IPS-18a (cell line): ENCODE results near the gene HOXC4.
"Not testable (repeated sequence)": the region's sequence is repeated elsewhere in the genome, so short reads cannot be mapped to it uniquely, and the experiment has no call there.

Experiments
- H3K27ac ChIP-seq: one replicate; pipeline ENCODE4 v1.5.1; 2013; ENCODE audit warnings: low read length
- H3K27me3 ChIP-seq: one replicate; pipeline ENCODE4 v1.6.1; 2013; ENCODE audit warnings: mild to moderate bottlenecking, low read length; ENCODE audit not compliant: control insufficient read depth, insufficient read depth
- H3K36me3 ChIP-seq: one replicate; pipeline ENCODE4 v1.6.1; 2013; ENCODE audit warnings: low read depth, low read length; ENCODE audit not compliant: control insufficient read depth
- H3K4me1 ChIP-seq: one replicate; pipeline ENCODE4 v1.6.1; 2013; ENCODE audit warnings: low read depth, low read length; ENCODE audit not compliant: control insufficient read depth
- H3K4me3 ChIP-seq: one replicate; pipeline ENCODE4 v1.5.1; 2013; ENCODE audit warnings: low read length
- H3K9ac ChIP-seq: one replicate; pipeline ENCODE4 v1.6.1; 2013; ENCODE audit warnings: mild to moderate bottlenecking, low read length, moderate library complexity
- H3K9me3 ChIP-seq: one replicate; pipeline ENCODE4 v1.6.1; 2013; ENCODE audit warnings: low read depth, low read length; ENCODE audit not compliant: control insufficient read depth

HOXC4 gene

DNA sequence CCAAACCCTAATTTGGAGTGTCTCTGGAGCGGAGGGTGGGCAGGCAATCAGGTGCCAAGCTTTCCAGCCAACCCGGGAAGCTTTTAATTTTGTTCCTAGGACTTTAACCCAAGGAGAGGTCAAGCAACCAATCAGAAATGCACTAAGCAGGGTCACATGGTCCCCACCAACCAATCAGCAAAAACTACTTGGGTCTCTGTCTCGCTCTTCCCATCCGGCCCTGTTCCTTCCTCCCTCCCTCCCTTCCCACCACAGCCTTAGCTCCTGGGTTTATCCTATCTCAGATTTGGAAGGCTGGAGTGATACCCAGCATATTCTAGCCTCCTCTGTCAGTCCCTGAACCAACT lies 13.5 kb upstream of the HOXC4 start:
- Histone ChIP-seq H3K9ac (no peak overlapping the region), H3K27me3 (peaks cover 100% of the 10 kb centered on the region), H3K4me3 (no peak overlapping the region), H3K27ac (no peak overlapping the region), H3K4me1 (no peaks in the 10 kb centered on the region), H3K36me3 (no peaks in the 10 kb centered on the region), H3K9me3 (no peaks in the 10 kb centered on the region)

- Histone ChIP-seq H3K4me3 (no peak overlapping the region), H3K36me3 (no peaks in the 10 kb centered on the region), H3K27me3 (peaks cover 100% of the 10 kb centered on the region), H3K9ac (no peak overlapping the region), H3K27ac (no peak overlapping the region), H3K4me1 (no peaks in the 10 kb centered on the region), H3K9me3 (no peaks in the 10 kb centered on the region)
Measured at GRCh38 chr12:54040648-54041047, 13.0 kb upstream of the HOXC4 start.

DNA sequence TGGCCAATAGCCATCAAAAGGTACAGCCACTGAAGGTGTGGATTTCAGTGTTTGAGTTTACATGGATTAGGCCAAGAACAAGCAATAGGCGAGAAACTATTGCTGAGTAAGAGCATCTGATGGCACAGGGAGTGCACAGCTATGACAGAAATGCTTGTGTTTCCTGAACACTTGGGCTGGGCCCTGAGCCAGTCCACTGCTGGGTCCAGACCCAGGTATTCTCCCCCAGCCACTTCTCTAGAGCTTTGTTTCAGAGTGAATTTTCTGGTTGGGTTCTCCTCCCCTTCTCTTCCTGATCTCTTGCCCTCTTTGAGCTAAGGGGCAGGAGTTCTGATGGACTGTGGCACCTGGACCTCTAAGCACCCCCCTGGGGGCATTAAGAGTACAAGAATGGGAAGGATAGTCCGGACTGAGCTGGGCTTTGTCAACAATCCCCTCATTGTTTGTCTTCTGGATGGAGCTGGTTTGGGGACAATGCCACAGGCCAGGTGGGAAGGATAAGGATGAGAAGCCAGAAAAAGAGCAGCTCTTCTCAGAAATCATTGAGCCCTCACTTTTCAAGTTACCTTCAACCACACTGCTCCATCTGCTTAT lies 12.4 kb upstream of the HOXC4 start:
- Histone ChIP-seq H3K27me3 (peaks cover 100% of the 10 kb centered on the region), H3K9me3 (no peaks in the 10 kb centered on the region), H3K4me1 (no peaks in the 10 kb centered on the region), H3K36me3 (no peaks in the 10 kb centered on the region), H3K27ac (no peak overlapping the region), H3K4me3 (no peak overlapping the region), H3K9ac (no peak overlapping the region)

GRCh38 chr12:54042033-54042432 lies 11.6 kb upstream of the HOXC4 start:
- H3K9ac ChIP-seq, H3K9me3 ChIP-seq, H3K4me3 ChIP-seq, H3K27ac ChIP-seq, H3K36me3 ChIP-seq, H3K4me1 ChIP-seq: not testable (repeated sequence)
- peaks cover 100% of the 10 kb centered on the region for H3K27me3 ChIP-seq

GRCh38 chr12:54042970-54043853 lies 10.4 kb upstream of the HOXC4 start:
- Histone ChIP-seq H3K27ac (no peak overlapping the region), H3K4me1 (no peaks in the 10 kb centered on the region), H3K4me3 (no peak overlapping the region), H3K9ac (no peak overlapping the region), H3K9me3 (no peaks in the 10 kb centered on the region), H3K36me3 (no peaks in the 10 kb centered on the region), H3K27me3 (peaks cover 100% of the 10 kb centered on the region)

- no peaks in the 10 kb centered on the region for H3K36me3 ChIP-seq
- no peaks in the 10 kb centered on the region for H3K9me3 ChIP-seq
- no peaks in the 10 kb centered on the region for H3K4me1 ChIP-seq
- no peak overlapping the region for H3K4me3 ChIP-seq
- H3K27ac ChIP-seq: no peak overlapping the region
- H3K27me3 ChIP-seq: peaks cover 100% of the 10 kb centered on the region
- no peak overlapping the region for H3K9ac ChIP-seq
Measured at GRCh38 chr12:54044425-54045103, 9.1 kb upstream of the HOXC4 start.

DNA sequence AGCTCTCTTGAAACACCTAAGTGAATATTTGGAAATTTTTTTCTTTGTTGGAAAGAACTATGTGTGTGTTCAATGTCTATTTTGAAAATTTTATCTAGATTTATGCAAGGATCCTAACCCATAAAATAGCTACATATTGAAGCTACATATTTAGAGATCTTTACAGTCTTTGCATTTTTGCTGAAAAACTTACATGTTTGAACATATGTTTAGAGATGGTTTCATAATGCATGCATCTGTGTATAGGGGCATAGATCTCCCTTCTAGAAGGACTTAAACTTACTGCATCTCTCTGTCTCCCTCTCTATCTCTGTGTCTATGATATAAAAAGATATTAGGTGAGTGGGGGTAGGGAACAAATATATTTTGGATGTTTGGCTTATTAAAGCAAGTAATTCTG lies 8.2 kb upstream of the HOXC4 start:
- Histone ChIP-seq H3K4me1 (no peaks in the 10 kb centered on the region), H3K27ac (no peak overlapping the region), H3K36me3 (no peaks in the 10 kb centered on the region), H3K9ac (no peak overlapping the region), H3K27me3 (peaks cover 100% of the 10 kb centered on the region), H3K9me3 (no peaks in the 10 kb centered on the region), H3K4me3 (no peak overlapping the region)

DNA sequence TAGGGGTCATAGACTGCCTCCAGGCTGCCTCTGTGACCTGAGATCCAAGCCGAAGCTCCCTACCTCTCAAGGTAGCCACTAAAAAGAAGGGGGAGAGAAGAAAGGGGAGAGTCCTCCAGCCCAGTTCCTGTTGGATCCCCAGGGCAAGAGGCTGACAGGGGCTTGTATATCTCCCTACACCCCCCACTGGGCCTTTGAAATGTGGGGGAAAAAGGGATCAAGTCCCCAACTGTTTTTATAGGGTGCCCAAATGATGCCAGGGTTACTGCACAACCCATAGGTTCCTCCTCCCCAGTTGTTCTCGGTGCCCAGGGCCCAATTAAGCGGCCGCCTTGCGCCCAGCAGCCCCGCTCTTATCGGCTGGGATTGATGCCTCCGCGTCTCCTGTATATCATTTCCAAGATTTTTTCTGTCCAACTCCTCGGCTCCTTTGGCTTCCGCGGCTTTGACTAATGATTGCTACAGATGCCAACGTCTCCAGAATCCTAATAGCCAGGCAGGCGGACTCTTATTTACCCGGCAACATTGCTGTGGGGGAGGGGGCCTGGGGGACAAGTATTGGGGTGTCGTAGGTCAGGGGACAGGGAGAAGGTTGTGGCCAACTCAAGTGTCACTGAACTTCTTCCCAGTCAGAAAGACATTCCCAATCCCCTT lies 7.6 kb upstream of the HOXC4 start:
- Histone ChIP-seq H3K9ac (no peak overlapping the region), H3K27ac (no peak overlapping the region), H3K4me3 (no peak overlapping the region), H3K27me3 (peaks cover 100% of the 10 kb centered on the region), H3K9me3 (no peaks in the 10 kb centered on the region), H3K4me1 (no peaks in the 10 kb centered on the region), H3K36me3 (no peaks in the 10 kb centered on the region)

DNA sequence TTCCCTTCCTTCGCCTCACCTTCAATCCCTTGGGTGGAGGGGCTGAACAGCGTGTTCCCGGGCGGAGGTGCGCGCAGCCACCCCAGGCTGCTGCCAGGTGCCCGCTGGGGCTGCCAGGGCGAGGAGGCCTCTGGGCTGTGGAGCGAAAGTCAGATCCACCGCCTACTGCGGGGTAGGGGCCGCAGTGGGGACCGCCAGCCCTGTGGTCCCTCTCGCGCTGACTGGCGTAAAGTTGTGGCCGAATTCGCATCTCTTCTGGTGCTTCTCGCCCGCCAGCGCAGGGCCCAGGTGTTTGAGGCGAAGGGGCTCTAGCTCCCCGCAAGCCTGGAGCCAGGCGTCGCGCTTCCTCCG lies 6.9 kb upstream of the HOXC4 start:
- Histone ChIP-seq H3K9me3 (no peaks in the 10 kb centered on the region), H3K4me1 (no peaks in the 10 kb centered on the region), H3K4me3 (no peak overlapping the region), H3K27ac (no peak overlapping the region), H3K27me3 (peaks cover 100% of the 10 kb centered on the region), H3K36me3 (no peaks in the 10 kb centered on the region), H3K9ac (no peak overlapping the region)

DNA sequence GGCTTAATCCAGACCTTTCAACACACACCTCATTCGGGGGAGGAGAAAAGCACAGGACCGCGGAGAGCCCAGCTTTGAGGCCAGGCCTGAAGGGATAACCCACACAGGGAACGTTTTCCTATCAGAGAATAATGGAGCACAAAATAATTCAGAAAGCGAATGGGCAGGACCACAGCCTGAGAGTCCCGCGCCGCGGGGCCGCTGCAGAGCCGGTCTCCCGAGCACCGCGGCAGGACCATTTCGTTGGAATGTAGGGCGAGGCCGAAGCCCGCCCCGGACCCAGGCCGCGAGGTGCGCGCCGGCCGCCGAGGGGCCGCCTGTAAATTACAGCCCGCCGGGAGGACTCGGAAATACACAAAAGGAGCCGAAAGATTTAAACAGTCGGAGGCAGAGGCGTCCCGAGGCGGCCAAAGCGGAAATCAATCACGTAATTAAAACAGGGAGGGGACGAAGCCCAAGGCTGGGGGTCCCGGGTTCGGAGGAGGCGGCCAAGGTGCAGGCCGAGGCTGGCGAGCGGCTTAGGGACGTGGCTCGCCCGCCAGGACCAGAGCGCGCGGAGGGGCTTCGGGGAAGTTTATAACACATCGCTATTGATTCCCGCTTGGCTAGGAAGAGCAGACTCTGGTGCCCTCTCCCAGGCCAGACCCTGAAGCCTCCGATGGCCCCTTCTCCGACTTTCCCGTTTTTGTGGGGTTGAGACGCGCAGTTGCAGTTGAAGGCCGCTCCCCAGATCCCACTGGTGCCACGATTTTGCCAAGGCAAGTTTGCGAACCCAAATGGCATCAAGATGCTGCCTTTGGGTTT lies 6.3 kb upstream of the HOXC4 start:
- peaks cover 100% of the 10 kb centered on the region for H3K27me3 ChIP-seq
- no peak overlapping the region for H3K9ac ChIP-seq
- no peaks in the 10 kb centered on the region for H3K4me1 ChIP-seq
- H3K4me3 ChIP-seq: no peak overlapping the region
- H3K9me3 ChIP-seq: no peaks in the 10 kb centered on the region
- H3K36me3 ChIP-seq: no peaks in the 10 kb centered on the region
- no peak overlapping the region for H3K27ac ChIP-seq

GRCh38 chr12:54047964-54048303 lies 5.7 kb upstream of the HOXC4 start:
- Histone ChIP-seq H3K9me3 (no peaks in the 10 kb centered on the region), H3K9ac (no peak overlapping the region), H3K4me3 (no peak overlapping the region), H3K27ac (no peak overlapping the region), H3K36me3 (no peaks in the 10 kb centered on the region), H3K4me1 (no peaks in the 10 kb centered on the region), H3K27me3 (peaks cover 100% of the 10 kb centered on the region)
